Measurements from ENCODE around the gene ETS1.

ETS1 gene

DNA sequence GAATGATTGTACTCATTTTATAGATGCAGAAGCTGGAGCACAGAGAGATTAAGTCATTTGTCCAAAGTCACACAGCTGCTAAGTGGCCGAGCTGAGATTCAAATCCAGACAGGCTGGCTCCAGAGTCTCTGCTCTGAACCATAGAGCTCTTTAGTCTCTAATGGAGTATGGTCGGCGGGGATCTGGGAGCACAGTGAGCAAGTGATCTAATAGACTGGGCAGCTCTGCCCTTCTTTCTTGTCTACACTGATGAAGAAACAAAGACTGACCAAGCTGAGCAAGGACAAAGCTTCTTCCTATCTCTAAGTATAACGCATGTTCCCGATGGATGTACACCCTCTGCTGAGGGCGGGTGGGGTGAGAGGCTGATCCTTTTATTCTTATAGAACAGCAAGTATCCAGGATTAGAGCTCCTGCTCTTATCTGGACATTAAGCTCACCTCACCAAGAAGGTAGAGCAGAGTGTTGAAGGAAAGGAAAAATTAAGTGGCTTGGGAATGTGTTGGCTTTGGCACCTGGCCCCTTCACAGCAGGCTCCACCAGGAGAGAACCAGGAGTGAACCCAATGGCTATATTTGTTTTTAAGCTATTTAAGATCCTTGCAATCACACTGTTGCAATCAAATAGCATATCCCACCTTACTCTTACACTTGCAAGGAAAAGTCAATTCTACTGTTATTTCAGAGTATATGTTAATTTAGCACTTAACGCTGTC, 68.7 kb downstream of the ETS1 start:
- H3K4me3 ChIP-seq (ENCODE audit: low read length) = no peak overlapping the region

DNA sequence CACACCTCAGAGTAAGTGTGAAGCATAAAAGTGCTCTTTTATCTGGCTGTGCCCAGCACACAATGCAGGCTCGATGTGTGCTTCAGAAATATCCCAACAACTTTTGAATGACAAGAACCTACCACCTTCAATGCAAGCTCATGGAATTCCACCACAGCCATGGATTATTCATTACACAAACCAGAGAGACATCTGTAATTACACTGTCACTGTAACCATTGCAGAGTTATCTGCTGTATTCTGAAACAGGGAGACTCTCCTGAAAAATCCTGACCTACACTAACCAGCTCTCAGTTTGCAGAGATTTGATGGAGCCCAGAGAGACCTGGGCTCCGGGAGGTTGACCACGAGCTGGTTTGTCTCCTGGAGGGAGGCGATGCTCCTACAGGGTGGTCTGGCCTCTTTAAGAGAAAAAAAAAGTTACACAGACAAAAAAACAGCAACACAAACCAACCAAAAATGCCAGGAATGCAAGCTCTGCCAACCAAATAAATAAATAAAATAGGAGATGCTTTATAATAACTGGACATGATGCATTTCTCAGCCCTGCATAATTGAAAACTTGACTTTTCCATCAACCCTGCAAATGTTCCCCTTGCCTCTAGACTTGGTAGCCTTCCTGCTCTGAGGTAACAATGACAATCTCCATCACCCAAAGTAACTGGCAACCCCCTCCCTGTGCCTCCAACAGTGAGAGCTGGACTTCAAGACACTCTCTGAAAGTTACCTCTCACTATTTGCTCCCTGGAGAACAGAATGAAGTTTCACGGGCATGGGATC, 69.7 kb downstream of the ETS1 start:
- H2AFZ ChIP-seq (ENCODE audit: low read depth, low read length) = no peak overlapping the region
- H3K36me3 ChIP-seq (ENCODE audit: insufficient read depth, low read length) = no peaks in the 10 kb centered on the region
- peaks cover 15% of the 10 kb centered on the region for H3K4me1 ChIP-seq (ENCODE audit: insufficient read depth, low read length)
- peaks cover 5% of the 10 kb centered on the region for H3K27me3 ChIP-seq (ENCODE audit: insufficient read depth, low read length)
- no peak overlapping the region for H3K4me3 ChIP-seq (ENCODE audit: low read length)
- no peaks in the 10 kb centered on the region for H3K9me3 ChIP-seq (ENCODE audit: low read length)

More for the DNA sequence above, 68.7 kb downstream of the ETS1 start:
- H3K36me3 ChIP-seq (ENCODE audit: insufficient read depth, low read length) = no peaks in the 10 kb centered on the region
- H3K4me1 ChIP-seq (ENCODE audit: insufficient read depth, low read length) = peaks cover 20% of the 10 kb centered on the region
- H3K9me3 ChIP-seq (ENCODE audit: low read length) = no peaks in the 10 kb centered on the region
- H2AFZ ChIP-seq (ENCODE audit: low read depth, low read length) = no peak overlapping the region
- H3K27me3 ChIP-seq (ENCODE audit: insufficient read depth, low read length) = peaks cover 5% of the 10 kb centered on the region

DNA sequence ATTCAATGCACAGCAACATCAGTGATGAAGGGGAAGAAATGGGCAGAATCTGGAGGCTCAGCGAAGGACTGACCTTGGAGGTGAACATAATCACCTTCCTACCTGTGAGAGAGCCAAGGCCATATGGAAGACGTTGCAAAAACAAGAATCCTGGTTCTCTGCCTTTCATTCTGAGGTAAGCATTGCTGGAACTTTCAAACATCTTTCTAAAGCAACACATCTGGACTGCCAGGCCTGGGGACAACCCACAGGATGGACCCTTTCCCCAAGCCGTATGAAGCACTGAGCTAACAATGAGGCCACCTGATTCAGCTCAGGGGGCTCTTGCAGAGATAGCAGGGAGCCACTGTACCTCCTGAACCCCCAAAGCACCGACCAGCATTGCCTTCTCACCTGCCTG, 70.5 kb downstream of the ETS1 start:
- H3K4me1 ChIP-seq (ENCODE audit: insufficient read depth, low read length) = peaks cover 14% of the 10 kb centered on the region
- no peak overlapping the region for H3K4me3 ChIP-seq (ENCODE audit: low read length)
- peaks cover 5% of the 10 kb centered on the region for H3K27me3 ChIP-seq (ENCODE audit: insufficient read depth, low read length)

DNA sequence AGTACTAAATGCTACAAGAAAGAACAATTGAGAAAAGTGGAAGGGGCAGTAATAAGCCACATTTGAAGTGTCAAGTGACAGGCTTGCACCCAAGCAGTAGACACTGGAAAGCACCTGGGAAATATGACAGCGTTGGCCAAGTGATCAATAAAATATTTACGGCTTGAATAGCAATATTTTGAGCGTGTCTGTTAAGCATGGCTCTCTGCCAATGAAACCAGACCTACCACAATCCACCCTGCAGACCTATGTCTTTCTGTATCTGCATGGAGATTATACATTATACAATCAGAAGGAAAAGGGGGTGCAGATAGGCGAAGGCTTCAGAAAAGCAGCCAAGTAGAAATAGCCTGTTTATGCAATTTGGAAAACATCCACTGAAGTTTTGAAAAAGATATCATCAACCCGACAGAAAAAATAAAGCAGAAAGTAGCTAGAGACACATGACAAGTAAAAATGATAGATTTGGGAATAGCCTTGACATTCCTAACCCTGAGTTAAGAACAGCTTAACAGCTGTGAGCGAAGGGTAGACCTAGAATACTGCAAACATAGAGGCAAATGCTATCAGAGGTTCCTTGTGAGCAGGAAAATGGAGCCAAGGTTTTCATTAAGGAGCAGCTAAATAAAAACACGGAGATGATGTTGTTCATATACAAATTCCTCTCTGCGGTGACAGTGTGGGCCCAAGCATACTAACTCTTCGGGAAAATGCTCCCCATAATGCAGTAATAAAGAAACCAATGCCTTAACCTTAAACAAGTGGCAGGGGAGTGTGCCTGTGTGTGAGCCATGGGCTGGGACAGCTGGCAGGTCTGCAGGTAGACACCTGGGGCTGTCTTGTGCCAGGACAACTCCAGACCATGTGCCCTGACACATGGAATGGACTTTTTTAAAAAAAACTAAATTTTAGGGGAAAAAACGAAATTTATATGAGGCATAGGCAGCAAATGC, 71.3 kb downstream of the ETS1 start:
- no peaks in the 10 kb centered on the region for H3K36me3 ChIP-seq (ENCODE audit: insufficient read depth, low read length)

More for the DNA sequence above, 70.5 kb downstream of the ETS1 start:
- no peaks in the 10 kb centered on the region for H3K9me3 ChIP-seq (ENCODE audit: low read length)
- H2AFZ ChIP-seq (ENCODE audit: low read depth, low read length) = no peak overlapping the region
- no peaks in the 10 kb centered on the region for H3K36me3 ChIP-seq (ENCODE audit: insufficient read depth, low read length)

DNA sequence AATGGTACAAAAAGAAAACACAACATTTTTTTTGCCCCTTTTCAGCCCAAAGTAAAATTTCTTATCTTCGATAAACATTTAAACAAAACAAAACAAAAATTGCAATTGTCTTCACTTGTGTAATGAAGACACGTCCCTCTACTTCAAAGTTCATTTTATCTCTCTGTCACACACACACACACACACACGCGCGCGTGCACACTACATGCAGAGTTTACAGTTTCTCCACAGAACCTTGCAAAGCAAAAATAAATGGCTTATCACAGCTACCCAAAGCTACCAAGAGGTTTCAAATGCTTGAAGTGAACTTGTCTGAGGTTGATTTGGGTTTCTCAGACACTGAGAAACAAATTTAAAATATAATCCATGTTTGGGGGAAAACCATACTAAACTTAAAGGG, 72.3 kb downstream of the ETS1 start:
- Histone ChIP-seq H2AFZ (ENCODE audit: low read depth, low read length) (no peak overlapping the region), H3K4me1 (ENCODE audit: insufficient read depth, low read length) (peaks cover under 1% of the 10 kb centered on the region), H3K4me3 (ENCODE audit: low read length) (no peak overlapping the region), H3K27me3 (ENCODE audit: insufficient read depth, low read length) (no peaks in the 10 kb centered on the region), H3K9me3 (ENCODE audit: low read length) (no peaks in the 10 kb centered on the region), H3K36me3 (ENCODE audit: insufficient read depth, low read length) (no peaks in the 10 kb centered on the region)

More for the DNA sequence above, 71.3 kb downstream of the ETS1 start:
- H3K4me3 ChIP-seq (ENCODE audit: low read length) = no peak overlapping the region
- H3K27me3 ChIP-seq (ENCODE audit: insufficient read depth, low read length) = peaks cover 2% of the 10 kb centered on the region
- no peak overlapping the region for H2AFZ ChIP-seq (ENCODE audit: low read depth, low read length)
- peaks cover 10% of the 10 kb centered on the region for H3K4me1 ChIP-seq (ENCODE audit: insufficient read depth, low read length)
- no peaks in the 10 kb centered on the region for H3K9me3 ChIP-seq (ENCODE audit: low read length)

DNA sequence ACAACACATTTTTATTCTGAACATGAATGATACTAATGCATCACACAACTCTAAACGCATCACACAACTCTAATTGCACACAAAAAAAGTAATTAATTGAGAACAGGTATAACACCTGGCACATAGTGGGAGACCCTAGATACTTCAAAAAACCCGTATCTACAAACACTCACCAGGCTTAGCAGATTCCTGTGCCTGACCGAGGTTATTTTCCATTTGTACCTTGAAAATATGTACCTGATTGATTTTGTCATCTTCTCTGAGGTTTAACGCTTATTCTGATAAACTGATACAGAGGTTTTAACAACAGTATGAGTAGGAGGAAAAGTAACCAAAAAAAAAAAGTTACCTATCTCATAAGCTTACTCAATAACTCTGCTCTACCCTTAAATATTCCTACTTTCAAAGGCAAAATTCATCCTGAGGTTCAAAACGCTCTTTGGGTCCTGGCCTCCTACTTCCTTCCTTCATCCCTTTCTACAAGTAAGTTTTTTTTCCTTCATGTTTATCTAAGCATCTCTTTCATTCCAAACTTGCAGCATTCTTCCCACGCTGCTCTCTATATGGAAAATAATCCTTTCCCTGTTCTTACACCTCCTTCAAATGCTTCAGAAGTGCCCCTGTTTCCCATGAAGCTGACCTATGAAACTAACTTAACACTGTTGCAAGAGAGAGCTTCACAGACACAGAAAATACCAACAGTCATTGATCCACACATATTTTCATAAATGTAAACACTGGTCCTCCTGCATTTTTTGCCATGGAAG, 73.3 kb downstream of the ETS1 start:
- H3K36me3 ChIP-seq (ENCODE audit: insufficient read depth, low read length) = no peaks in the 10 kb centered on the region
- H3K4me1 ChIP-seq (ENCODE audit: insufficient read depth, low read length) = no peaks in the 10 kb centered on the region
- H3K4me3 ChIP-seq (ENCODE audit: low read length) = no peak overlapping the region
- no peaks in the 10 kb centered on the region for H3K27me3 ChIP-seq (ENCODE audit: insufficient read depth, low read length)
- no peaks in the 10 kb centered on the region for H3K9me3 ChIP-seq (ENCODE audit: low read length)
- no peak overlapping the region for H2AFZ ChIP-seq (ENCODE audit: low read depth, low read length)

DNA sequence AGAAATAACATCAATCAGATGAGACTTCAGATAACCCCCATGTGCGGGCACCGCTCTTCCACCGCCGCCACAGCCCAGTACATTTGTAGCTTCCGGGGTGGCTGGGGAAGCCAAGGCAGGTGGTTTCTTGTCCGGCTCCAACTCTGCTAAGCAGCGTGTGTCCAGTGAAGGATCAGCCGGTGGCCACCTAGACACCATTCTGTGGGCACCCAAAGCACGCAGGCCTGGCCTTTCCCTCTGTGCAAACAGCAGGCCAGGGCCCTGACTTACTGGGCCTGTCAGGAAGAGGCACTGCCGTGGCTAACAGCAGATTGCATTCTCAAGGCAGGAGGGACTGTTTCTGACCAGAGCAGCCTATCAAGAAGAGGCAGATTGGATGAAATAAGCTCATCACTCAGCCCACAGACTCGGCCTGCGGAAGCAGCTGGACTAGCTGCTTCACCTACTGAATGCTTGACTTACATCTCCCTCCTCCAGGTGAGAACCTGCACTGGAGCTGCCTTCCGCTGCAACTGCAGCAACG, 74.8 kb downstream of the ETS1 start:
- no peaks in the 10 kb centered on the region for H3K27me3 ChIP-seq (ENCODE audit: insufficient read depth, low read length)
- no peak overlapping the region for H3K4me3 ChIP-seq (ENCODE audit: low read length)
- H3K4me1 ChIP-seq (ENCODE audit: insufficient read depth, low read length) = no peaks in the 10 kb centered on the region
- no peaks in the 10 kb centered on the region for H3K36me3 ChIP-seq (ENCODE audit: insufficient read depth, low read length)
- H2AFZ ChIP-seq (ENCODE audit: low read depth, low read length) = no peak overlapping the region
- H3K9me3 ChIP-seq (ENCODE audit: low read length) = no peaks in the 10 kb centered on the region

DNA sequence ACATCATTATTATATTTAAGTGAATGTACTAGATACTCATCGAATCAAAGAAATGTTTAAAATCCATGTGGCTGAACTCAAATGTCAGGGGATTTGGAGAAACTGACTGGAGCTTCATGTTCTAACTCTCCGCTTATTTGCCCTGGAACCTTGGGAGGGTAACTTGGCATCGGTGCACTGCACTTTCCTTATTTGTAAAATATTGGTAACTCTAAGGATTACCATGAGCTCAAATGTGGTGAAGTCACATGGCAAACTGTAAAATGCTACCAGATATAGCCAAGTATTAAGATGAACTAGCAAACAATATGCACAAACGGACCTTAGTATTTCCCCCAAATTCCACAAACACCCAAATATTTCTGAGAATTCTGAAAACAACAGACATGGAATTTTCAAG, 75.6 kb downstream of the ETS1 start:
- H3K9me3 ChIP-seq (ENCODE audit: low read length) = no peaks in the 10 kb centered on the region
- no peaks in the 10 kb centered on the region for H3K36me3 ChIP-seq (ENCODE audit: insufficient read depth, low read length)
- no peak overlapping the region for H2AFZ ChIP-seq (ENCODE audit: low read depth, low read length)
- H3K27me3 ChIP-seq (ENCODE audit: insufficient read depth, low read length) = no peaks in the 10 kb centered on the region
- no peak overlapping the region for H3K4me3 ChIP-seq (ENCODE audit: low read length)
- no peaks in the 10 kb centered on the region for H3K4me1 ChIP-seq (ENCODE audit: insufficient read depth, low read length)

DNA sequence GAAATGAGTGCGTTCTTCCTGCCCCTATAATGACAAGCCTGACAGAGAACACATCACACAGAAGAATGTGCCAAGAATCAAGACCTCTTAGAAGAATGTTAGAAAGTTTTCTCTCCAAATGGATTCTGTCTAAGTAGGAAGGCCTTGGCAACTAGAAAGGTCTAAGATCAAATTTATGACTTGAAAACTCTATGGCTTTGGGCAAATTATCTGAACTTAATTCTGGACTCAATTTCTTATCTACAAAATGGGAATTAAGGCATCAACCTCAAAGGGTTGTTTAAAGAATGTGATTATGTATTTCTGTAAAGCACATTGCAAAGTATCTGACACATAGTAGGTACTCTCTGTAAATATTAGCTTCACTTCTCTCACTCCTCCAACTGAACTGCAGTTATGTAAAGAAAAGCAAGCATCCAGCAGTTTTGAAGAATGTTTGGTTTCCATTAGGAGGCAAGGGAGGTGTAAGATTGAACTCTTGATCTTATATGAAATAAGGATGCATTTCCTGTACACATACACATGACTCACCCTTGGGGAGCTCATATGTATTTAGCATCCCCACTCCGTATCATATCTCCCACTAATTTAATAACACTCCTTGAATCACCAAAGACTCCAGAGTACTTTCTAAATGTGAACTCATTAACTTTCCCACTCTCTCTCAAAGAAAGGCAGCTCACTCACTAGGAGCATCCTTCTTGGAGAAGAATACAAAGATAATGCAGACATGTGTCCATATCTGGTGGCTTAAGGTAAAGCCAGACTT, 77.6 kb downstream of the ETS1 start:
- H3K4me3 ChIP-seq (ENCODE audit: low read length) = no peak overlapping the region
- no peaks in the 10 kb centered on the region for H3K27me3 ChIP-seq (ENCODE audit: insufficient read depth, low read length)
- H3K9me3 ChIP-seq (ENCODE audit: low read length) = no peaks in the 10 kb centered on the region
- no peaks in the 10 kb centered on the region for H3K36me3 ChIP-seq (ENCODE audit: insufficient read depth, low read length)
- H3K4me1 ChIP-seq (ENCODE audit: insufficient read depth, low read length) = no peaks in the 10 kb centered on the region
- no peak overlapping the region for H2AFZ ChIP-seq (ENCODE audit: low read depth, low read length)

DNA sequence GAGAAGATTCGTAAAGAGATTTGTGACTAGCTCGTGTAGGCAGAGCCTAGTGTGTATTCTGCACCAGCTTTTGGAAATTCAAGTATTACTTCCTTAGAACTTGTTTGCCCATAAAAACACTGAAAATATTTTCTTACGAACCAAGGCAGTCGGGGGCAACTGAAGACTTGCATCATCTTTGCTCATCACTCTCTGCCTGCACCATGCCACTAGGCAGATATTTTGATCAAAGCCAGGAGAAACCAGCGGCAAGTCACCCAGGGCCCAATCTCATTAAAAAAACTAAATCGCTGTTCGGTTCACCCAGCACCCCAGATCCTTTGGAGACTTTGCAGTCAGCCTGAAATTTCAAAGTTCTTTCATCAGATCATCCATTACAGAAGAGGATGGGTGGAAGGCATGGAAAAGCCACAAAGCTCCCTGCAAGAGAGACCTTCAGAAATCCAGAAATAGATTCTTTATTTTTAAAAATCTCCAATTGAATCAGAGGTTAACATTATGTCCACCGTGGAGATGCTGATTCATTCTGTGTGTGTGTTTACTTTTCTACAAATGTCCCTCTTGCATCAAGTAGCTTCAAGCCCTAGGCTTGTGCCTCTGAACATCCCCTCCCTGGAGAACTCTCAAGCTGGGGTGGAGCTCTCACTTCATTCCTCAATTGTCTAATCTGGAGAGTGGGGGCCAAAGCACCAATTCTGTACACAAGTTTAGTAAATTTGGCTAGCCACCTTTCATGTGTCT, 78.4 kb downstream of the ETS1 start:
- Histone ChIP-seq H3K36me3 (ENCODE audit: insufficient read depth, low read length) (no peaks in the 10 kb centered on the region), H3K27me3 (ENCODE audit: insufficient read depth, low read length) (no peaks in the 10 kb centered on the region), H2AFZ (ENCODE audit: low read depth, low read length) (no peak overlapping the region), H3K4me3 (ENCODE audit: low read length) (no peak overlapping the region), H3K4me1 (ENCODE audit: insufficient read depth, low read length) (no peaks in the 10 kb centered on the region), H3K9me3 (ENCODE audit: low read length) (no peaks in the 10 kb centered on the region)

DNA sequence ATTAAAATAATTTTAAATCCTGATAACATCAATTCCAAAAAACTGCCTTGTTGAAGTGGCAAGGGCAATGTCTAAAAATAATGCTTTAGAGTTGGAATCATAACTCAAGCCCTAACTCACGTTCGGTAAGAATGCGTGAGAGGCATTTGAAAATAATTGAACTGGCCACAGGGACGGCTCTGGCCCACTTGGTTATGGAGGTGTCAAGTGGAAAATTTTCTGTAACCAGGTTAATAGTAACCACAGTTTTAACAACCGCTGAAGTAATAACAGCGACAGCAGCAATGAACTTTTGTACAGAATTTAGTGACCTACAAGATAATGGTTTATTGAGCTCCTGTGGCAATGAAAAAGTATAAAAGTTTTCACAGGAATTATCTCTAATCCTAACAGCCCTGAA, 79.4 kb downstream of the ETS1 start:
- no peaks in the 10 kb centered on the region for H3K4me1 ChIP-seq (ENCODE audit: insufficient read depth, low read length)
- H3K27me3 ChIP-seq (ENCODE audit: insufficient read depth, low read length) = no peaks in the 10 kb centered on the region
- no peak overlapping the region for H2AFZ ChIP-seq (ENCODE audit: low read depth, low read length)
- H3K4me3 ChIP-seq (ENCODE audit: low read length) = no peak overlapping the region
- no peaks in the 10 kb centered on the region for H3K36me3 ChIP-seq (ENCODE audit: insufficient read depth, low read length)
- H3K9me3 ChIP-seq (ENCODE audit: low read length) = no peaks in the 10 kb centered on the region
